ENCODE data around the gene GASK1A. TPM values are rescaled to one million over a fixed set of nuclear protein-coding genes. Genes with fewer than 3 reads are reported as not detected.

The GASK1A gene
- total RNA-seq, 2 donors from 2014 or later, result 0.12 TPM; not detected in 1

- H3K9me3 Mint-ChIP-seq, result peaks cover 0 to 4% of the 10 kb centered on the region in 2 donors
- H3K4me3 Mint-ChIP-seq, result no peak overlapping the region
- H3K4me1 Mint-ChIP-seq (ENCODE audit: low read depth), result peaks cover 39% of the 10 kb centered on the region
- ATAC-seq (replicated peaks in 1 of 2) (no peak), DNase-seq (no peak)
- H3K27ac Mint-ChIP-seq, result no peak overlapping the region
- H3K27me3 Mint-ChIP-seq (ENCODE audit: low read depth), result no peaks in the 10 kb centered on the region
- peaks cover 0 to 10% of the 10 kb centered on the region in 2 donors for H3K36me3 Mint-ChIP-seq (ENCODE audit: insufficient read depth in 2 of 2)
Measured at GRCh38 chr3:43019006-43019809, 40.1 kb downstream of the GASK1A start.

GRCh38 chr3:43019826-43020225, 40.7 kb downstream of the GASK1A start:
- Mint-ChIP-seq H3K9me3 (peaks cover 0 to 4% of the 10 kb centered on the region in 2 donors), H3K4me1 (ENCODE audit: low read depth) (peaks cover 45% of the 10 kb centered on the region), H3K27ac (no peak overlapping the region), H3K27me3 (ENCODE audit: low read depth) (no peaks in the 10 kb centered on the region), H3K4me3 (no peak overlapping the region), H3K36me3 (ENCODE audit: insufficient read depth in 2 of 2) (peaks cover 0 to 10% of the 10 kb centered on the region in 2 donors)
- ATAC-seq (replicated peaks in 1 of 2) (no peak), DNase-seq (no peak)

- H3K9me3 Mint-ChIP-seq, result peaks cover 0 to 4% of the 10 kb centered on the region in 2 donors
- ATAC-seq (replicated peaks in 1 of 2), result no peak
- H3K27me3 Mint-ChIP-seq (ENCODE audit: low read depth), result no peaks in the 10 kb centered on the region
- H3K4me1 Mint-ChIP-seq (ENCODE audit: low read depth), result peaks cover 55% of the 10 kb centered on the region
- H3K36me3 Mint-ChIP-seq (ENCODE audit: insufficient read depth in 2 of 2), result peaks cover 0 to 10% of the 10 kb centered on the region in 2 donors
- no peak overlapping the region for H3K27ac Mint-ChIP-seq
- no peak overlapping the region for H3K4me3 Mint-ChIP-seq
- no peak for DNase-seq
Measured at GRCh38 chr3:43021186-43021585, 42.1 kb downstream of the GASK1A start.

GRCh38 chr3:43022121-43022520, 43.0 kb downstream of the GASK1A start:
- Mint-ChIP-seq H3K27me3 (ENCODE audit: low read depth) (no peaks in the 10 kb centered on the region), H3K4me1 (ENCODE audit: low read depth) (peaks cover 55% of the 10 kb centered on the region), H3K27ac (no peak overlapping the region), H3K36me3 (ENCODE audit: insufficient read depth in 2 of 2) (peaks cover 0 to 10% of the 10 kb centered on the region in 2 donors), H3K4me3 (no peak overlapping the region), H3K9me3 (peaks cover 0 to 4% of the 10 kb centered on the region in 2 donors)
- ATAC-seq (replicated peaks in 1 of 2) (no peak), DNase-seq (no peak)

GRCh38 chr3:43023066-43023465, 44.0 kb downstream of the GASK1A start:
- DNase-seq, result no peak
- Mint-ChIP-seq H3K4me1 (ENCODE audit: low read depth) (peaks cover 55% of the 10 kb centered on the region), H3K9me3 (peaks cover 0 to 4% of the 10 kb centered on the region in 2 donors), H3K36me3 (ENCODE audit: insufficient read depth in 2 of 2) (peaks cover 0 to 10% of the 10 kb centered on the region in 2 donors), H3K27me3 (ENCODE audit: low read depth) (no peaks in the 10 kb centered on the region), H3K4me3 (peak overlapping the region in 1 of 2 donors; percentile 51), H3K27ac (no peak overlapping the region)
- no peak for ATAC-seq (replicated peaks in 1 of 2)

GRCh38 chr3:43023746-43024145, 44.6 kb downstream of the GASK1A start:
- H3K4me3 Mint-ChIP-seq, result peak overlapping the region; percentile 31 to 51
- H3K27me3 Mint-ChIP-seq (ENCODE audit: low read depth), result no peaks in the 10 kb centered on the region
- peaks cover 0 to 10% of the 10 kb centered on the region in 2 donors for H3K36me3 Mint-ChIP-seq (ENCODE audit: insufficient read depth in 2 of 2)
- DNase-seq, result no peak
- peaks cover 55% of the 10 kb centered on the region for H3K4me1 Mint-ChIP-seq (ENCODE audit: low read depth)
- H3K9me3 Mint-ChIP-seq, result peaks cover 0 to 4% of the 10 kb centered on the region in 2 donors
- peak overlapping the region; percentile 44 for H3K27ac Mint-ChIP-seq
- peak; percentile 23 to 28 for ATAC-seq (replicated peaks in 1 of 2)

- Mint-ChIP-seq H3K36me3 (ENCODE audit: insufficient read depth in 2 of 2) (peaks cover 0 to 10% of the 10 kb centered on the region in 2 donors), H3K4me1 (ENCODE audit: low read depth) (peaks cover 55% of the 10 kb centered on the region), H3K4me3 (peak overlapping the region; percentile 31 to 51), H3K27ac (peak overlapping the region; percentile 44), H3K9me3 (peaks cover 0 to 4% of the 10 kb centered on the region in 2 donors), H3K27me3 (ENCODE audit: low read depth) (no peaks in the 10 kb centered on the region)
- peak; percentile 43 to 50 for DNase-seq
- ATAC-seq (replicated peaks in 1 of 2), result peak; percentile 92 to 94
Measured at GRCh38 chr3:43024181-43024885, 45.2 kb downstream of the GASK1A start.

- no peak for ATAC-seq (replicated peaks in 1 of 2)
- Mint-ChIP-seq H3K4me1 (ENCODE audit: low read depth) (peaks cover 45% of the 10 kb centered on the region), H3K9me3 (peaks cover 0 to 4% of the 10 kb centered on the region in 2 donors), H3K27me3 (ENCODE audit: low read depth) (no peaks in the 10 kb centered on the region), H3K27ac (no peak overlapping the region), H3K4me3 (no peak overlapping the region), H3K36me3 (ENCODE audit: insufficient read depth in 2 of 2) (peaks cover 0 to 10% of the 10 kb centered on the region in 2 donors)
- DNase-seq, result no peak
Measured at GRCh38 chr3:43025423-43025822, 46.3 kb downstream of the GASK1A start.

- no peak for DNase-seq
- peaks cover 28% of the 10 kb centered on the region for H3K4me1 Mint-ChIP-seq (ENCODE audit: low read depth)
- H3K36me3 Mint-ChIP-seq (ENCODE audit: insufficient read depth in 2 of 2), result no peaks in the 10 kb centered on the region
- H3K27me3 Mint-ChIP-seq (ENCODE audit: low read depth), result no peaks in the 10 kb centered on the region
- H3K9me3 Mint-ChIP-seq, result no peaks in the 10 kb centered on the region
- H3K27ac Mint-ChIP-seq, result no peak overlapping the region
- H3K4me3 Mint-ChIP-seq, result no peak overlapping the region
- ATAC-seq (replicated peaks in 1 of 2), result no peak
Measured at GRCh38 chr3:43028001-43028400, 48.9 kb downstream of the GASK1A start.

- ATAC-seq (replicated peaks in 1 of 2), result no peak
- no peak overlapping the region for H3K27ac Mint-ChIP-seq
- H3K27me3 Mint-ChIP-seq (ENCODE audit: low read depth), result no peaks in the 10 kb centered on the region
- H3K4me1 Mint-ChIP-seq (ENCODE audit: low read depth), result peaks cover 19% of the 10 kb centered on the region
- H3K36me3 Mint-ChIP-seq (ENCODE audit: insufficient read depth in 2 of 2), result no peaks in the 10 kb centered on the region
- no peak overlapping the region for H3K4me3 Mint-ChIP-seq
- H3K9me3 Mint-ChIP-seq, result no peaks in the 10 kb centered on the region
- no peak for DNase-seq
Measured at GRCh38 chr3:43028678-43029490, 49.8 kb downstream of the GASK1A start.

GRCh38 chr3:43030162-43030935, 51.2 kb downstream of the GASK1A start:
- Mint-ChIP-seq H3K9me3 (no peaks in the 10 kb centered on the region), H3K36me3 (ENCODE audit: insufficient read depth in 2 of 2) (no peaks in the 10 kb centered on the region), H3K4me1 (ENCODE audit: low read depth) (peaks cover 5% of the 10 kb centered on the region), H3K27ac (no peak overlapping the region), H3K27me3 (ENCODE audit: low read depth) (no peaks in the 10 kb centered on the region), H3K4me3 (no peak overlapping the region)
- no peak for DNase-seq
- ATAC-seq (replicated peaks in 1 of 2), result no peak

- no peaks in the 10 kb centered on the region for H3K9me3 Mint-ChIP-seq
- DNase-seq (no peak), ATAC-seq (replicated peaks in 1 of 2) (no peak)
- no peaks in the 10 kb centered on the region for H3K36me3 Mint-ChIP-seq (ENCODE audit: insufficient read depth in 2 of 2)
- H3K4me3 Mint-ChIP-seq, result no peak overlapping the region
- H3K27me3 Mint-ChIP-seq (ENCODE audit: low read depth), result no peaks in the 10 kb centered on the region
- H3K27ac Mint-ChIP-seq, result no peak overlapping the region
- H3K4me1 Mint-ChIP-seq (ENCODE audit: low read depth), result no peaks in the 10 kb centered on the region
Measured at GRCh38 chr3:43031485-43031884, 52.4 kb downstream of the GASK1A start.

Data from activated T-cell treated with anti-CD3 and anti-CD28 coated beads, Interleukin-2, amount 50 U/mL, for 72 hours (primary cell).